HG02938 (cell line): ENCODE data around the gene EP300.
A peak's percentile ranks its signal among the peaks of the same experiment; 100 is the strongest.

Experiments used
- ATAC-seq: cut with Tn5 transposase; IDR thresholded peaks from one replicate; pipeline ENCODE4 v1.9.1; 2021; ENCODE audit warnings: mild to moderate bottlenecking, moderate library complexity; ENCODE audit not compliant: unreplicated experiment

Gene EP300

DNA sequence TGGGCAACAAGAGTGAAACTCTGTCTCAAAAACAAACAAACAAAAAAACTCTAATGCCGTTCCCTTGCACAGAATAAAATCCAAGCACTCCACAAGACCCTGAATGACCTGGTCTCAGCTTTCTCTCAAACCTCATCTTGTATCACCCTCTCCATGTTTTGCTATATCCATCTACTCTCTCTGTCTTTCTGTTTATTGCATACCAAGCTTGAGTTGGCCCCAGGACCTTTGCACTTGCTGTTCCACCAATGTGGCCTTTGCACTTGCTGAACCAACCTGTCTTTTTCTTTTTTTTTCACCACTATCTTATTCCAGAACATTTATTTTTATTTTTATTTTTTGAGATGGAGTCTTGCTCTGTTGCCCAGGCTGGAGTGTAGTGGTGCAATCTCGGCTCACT is 110.7 kb downstream of the EP300 start:
- ATAC-seq = no peak

- ATAC-seq = no peak
Observed at GRCh38 chr22:41204066-41204465, 111.7 kb downstream of the EP300 start.

DNA sequence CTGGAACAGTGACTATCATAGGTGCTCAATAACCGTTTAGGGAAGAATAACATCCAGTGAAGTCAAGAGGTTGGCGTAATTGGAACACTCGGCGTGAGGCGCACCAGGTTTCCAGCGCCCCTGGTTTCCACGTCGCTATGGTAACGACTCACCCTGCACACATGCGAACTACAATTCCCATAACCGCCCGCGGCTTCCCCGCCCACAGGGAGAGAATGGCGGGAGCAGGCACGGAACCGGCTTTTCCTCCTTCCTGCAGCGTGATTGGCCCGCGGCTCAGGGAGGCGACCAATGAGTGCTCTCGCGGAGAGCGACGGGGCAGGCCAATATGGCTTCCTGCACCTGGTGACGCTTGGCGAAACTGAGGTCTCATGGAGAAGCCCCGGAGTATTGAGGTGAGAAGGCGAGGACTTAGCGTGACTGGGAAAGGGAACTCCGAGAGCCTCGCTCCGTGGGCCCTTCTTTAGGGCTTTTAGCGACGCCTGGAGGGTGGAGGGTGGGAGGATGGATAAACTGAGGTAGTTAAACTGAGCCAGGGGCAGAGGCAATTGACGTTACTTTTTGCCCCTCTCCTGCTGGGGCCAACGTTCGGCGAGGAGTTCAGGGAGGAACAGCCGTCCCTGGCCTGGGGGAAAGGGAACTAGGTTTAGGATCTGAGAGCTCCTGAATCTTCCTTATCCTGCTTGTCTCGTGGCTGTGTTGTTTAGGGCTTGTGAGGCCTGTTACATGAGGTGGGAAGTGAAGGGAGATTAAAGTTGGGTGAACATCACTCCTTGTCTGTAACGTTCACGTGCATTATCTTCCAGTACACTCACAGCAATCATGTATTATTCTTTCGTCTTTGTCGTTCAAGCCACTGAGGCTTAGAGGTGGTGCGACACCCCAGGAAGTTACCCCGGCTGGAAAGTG is 112.9 kb downstream of the EP300 start, which contains the start of gene L3MBTL2:
Gene L3MBTL2 (plus strand): TSS at position 321 of the 909 bp plus-strand sequence. CDS start 51 bp downstream, at position 372.
- ATAC-seq = peak; percentile 92

- no peak for ATAC-seq
Observed at GRCh38 chr22:41206719-41207118, 114.3 kb downstream of the EP300 start.

DNA sequence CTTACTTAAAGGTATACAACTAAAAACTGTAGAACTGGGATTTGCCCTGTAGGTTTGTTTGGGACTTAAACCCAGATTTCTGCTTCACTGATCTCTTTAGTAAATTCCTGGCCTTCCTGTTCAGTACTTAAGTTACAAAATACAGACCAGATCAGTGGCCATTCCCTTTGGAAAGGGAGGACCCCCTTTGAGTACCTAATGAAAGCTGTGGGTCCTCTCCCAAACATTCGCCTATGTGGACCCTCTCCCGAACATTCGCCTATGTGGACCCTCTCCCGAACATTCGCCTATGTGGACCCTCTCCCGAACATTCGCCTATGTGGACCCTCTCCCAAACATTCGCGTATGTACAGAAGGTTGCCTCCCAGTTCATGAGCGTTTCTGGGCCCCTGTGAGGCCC is 123.0 kb downstream of the EP300 start:
- no peak for ATAC-seq

GRCh38 chr22:41215926-41216325 is 123.5 kb downstream of the EP300 start:
- no peak for ATAC-seq

GRCh38 chr22:41216984-41217383 is 124.6 kb downstream of the EP300 start:
- ATAC-seq = no peak

DNA sequence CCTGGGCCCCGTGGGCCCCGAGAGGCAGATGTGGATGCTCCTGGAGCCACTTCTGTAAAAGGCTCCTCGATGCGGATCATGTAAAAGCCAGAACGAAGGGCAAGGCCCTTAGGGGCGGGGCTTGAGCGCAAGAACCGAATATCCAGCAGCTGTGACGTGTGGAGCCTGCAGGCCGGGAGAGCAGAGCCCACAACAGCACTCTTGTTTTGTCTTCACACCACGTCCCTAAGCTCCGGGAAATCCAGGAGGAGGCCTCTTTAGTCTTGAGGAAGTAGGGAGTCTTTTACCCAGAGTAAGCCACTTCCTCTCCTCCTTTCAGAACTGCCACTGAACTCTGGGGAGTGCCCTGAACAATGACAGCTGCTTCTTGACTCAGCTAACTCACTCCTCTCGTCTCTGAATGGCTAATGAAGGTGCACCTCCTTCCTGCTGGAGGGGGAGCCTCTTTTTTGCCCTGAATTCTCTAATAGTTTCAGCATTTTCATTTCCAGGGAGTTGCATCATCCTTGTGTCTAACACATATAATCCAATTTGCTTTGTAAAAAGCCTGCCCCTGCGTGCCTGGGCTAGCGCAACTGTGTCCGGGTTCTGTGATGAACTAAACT is 125.3 kb downstream of the EP300 start:
- no peak for ATAC-seq

DNA sequence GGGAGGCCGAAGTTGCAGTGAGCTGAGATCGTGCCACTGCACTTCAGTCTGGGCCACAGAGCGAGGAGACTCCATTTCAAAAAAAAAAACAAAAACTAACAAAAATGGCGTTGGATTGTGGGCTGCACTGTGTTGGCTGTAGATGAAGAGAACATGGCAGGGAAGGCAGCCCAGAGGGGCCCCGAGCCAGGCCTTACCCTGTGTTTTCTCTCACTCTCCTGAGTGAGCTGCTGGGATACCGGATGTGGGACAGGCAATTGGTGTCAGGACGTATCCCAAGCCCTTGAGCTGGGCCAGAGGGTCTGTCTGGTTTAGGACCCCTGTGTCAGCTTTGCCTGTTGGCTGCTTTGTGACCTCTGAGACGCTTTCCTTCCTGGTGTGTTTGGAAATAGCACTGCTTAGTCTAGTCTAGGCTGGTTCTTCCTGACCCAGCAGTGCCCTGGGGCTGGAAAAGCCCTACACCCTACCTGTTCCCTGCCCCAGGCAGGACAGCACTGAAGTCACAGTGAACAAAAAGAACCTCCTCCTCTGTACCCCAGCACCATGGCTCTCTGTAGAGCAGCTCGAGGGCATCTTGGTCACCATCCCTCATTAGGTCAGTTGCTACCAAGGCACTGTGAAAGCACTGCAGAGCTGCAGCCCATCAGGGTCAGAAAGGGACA is 130.6 kb downstream of the EP300 start:
- ATAC-seq = no peak

- ATAC-seq = no peak
Observed at GRCh38 chr22:41223535-41223934, 131.1 kb downstream of the EP300 start.

DNA sequence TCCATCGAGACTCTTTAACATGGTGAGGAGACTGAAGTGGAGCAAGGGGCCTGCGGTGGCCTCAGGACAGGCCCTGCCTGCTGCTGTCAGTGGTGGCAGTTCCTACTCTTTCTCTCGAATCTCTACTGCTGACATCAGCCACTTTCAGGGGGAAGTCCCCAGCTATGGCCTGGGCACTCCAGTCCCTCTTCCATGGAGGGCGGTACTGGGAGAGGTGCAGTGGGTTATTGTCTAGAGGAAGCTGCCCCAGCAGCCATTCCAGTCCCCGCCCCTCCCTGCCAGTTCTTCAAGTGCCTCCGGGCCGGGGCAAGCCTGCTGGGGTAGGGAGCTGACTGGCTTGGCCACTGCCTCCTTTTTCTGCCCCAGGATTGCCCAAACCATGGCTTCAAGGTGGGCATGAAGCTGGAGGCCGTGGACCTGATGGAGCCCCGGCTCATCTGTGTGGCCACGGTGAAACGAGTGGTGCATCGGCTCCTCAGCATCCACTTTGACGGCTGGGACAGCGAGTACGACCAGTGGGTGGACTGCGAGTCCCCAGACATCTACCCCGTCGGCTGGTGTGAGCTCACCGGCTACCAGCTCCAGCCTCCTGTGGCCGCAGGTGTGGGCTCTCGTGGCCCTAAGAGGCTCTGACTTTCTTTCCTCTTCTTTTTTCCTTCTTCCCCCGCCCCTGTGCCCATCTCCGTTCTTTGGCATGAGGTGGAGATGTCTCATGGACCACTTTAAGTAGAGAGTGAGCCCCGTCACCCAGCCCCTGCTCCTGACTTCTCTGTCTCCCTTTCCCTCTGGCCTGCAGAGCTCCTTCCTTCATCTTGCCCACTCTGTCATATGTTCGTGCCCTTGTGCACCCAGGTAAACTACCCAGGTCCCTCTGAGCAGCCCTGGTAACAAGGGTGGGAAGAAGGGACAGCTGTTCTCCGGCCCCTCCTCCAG is 134.6 kb downstream of the EP300 start:
- ATAC-seq = no peak

DNA sequence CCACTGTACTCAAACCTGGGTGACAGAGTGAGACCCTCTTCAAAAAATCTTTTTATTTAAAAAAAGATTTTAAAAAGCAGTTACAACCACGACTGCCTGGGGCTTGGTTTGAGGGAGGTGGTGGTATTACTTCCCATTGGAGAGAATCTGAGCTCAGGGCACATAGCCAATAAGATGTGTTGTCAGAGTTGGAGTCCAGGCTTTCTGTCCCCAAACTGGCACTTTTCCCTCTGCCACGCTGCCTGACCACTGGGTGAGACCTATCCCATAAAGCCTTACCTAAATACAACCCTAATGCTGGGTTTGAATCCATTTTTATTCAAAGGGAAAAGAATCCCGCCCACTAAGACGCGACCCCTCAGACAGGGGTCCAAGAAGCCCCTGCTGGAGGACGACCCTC is 136.8 kb downstream of the EP300 start:
- no peak for ATAC-seq
